GF-D8 (cell line): ENCODE results near the gene SPEM1.
"Not testable (repeated sequence)": the region's sequence is repeated elsewhere in the genome, so short reads cannot be mapped to it uniquely, and the experiment has no call there.

ENCODE experiments used
- DNase-seq: peaks from one replicate; lab custom pipeline; 2025; lab: John Stamatoyannopoulos, UW

Gene SPEM1

GRCh38 chr17:7468804-7469389 lies 48.8 kb downstream of the SPEM1 start:
- DNase-seq, result no peak

GRCh38 chr17:7469843-7470242 lies 49.7 kb downstream of the SPEM1 start:
- DNase-seq, result not testable (repeated sequence)

DNA sequence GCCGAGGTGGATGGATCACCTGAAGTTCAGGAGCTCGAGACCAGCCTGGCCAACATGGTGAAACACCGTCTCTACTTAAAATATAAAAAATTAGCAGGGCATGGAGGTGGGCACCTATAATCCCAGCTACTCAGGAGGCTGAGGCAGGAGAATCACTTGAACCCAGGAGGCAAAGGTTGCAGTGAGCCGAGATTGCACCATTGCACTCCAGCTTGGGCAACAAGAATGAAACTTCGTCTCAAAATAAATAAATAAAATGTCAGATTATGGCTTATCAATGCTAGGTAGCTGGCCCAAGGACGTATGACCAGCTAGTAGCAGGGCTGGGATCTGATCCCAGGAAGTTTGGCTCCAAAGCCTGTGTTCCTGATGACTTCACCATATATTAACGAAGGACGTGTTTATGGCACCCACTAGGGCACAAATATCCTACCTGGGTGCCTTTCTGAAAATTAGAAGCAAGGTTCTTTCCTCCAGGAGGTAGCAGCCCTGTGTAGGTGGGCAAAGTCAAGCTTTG lies 50.4 kb downstream of the SPEM1 start:
- DNase-seq, result not testable (repeated sequence)
